HG02852 (cell line): ENCODE results near the gene ABCC12.

Source experiments
- ATAC-seq: cut with Tn5 transposase; IDR thresholded peaks from one replicate; pipeline ENCODE4 v1.9.1; 2021; ENCODE audit warnings: mild to moderate bottlenecking, moderate library complexity; ENCODE audit not compliant: unreplicated experiment

ABCC12 gene

GRCh38 chr16:48133455-48134211 lies 22.2 kb downstream of the ABCC12 start:
- ATAC-seq: no peak

- ATAC-seq: no peak
Observed at GRCh38 chr16:48132696-48133095, 23.1 kb downstream of the ABCC12 start.

GRCh38 chr16:48131201-48131935 lies 24.4 kb downstream of the ABCC12 start:
- no peak for ATAC-seq

- no peak for ATAC-seq
Observed at GRCh38 chr16:48129926-48130325, 25.9 kb downstream of the ABCC12 start.

- no peak for ATAC-seq
Observed at GRCh38 chr16:48128769-48129168, 27.0 kb downstream of the ABCC12 start.

GRCh38 chr16:48126801-48127644 lies 28.8 kb downstream of the ABCC12 start:
- ATAC-seq: no peak

- ATAC-seq: no peak
Observed at GRCh38 chr16:48125888-48126287, 29.9 kb downstream of the ABCC12 start.

- ATAC-seq: no peak
Observed at GRCh38 chr16:48124266-48124665, 31.5 kb downstream of the ABCC12 start.

- peak; percentile 64 for ATAC-seq
Observed at GRCh38 chr16:48123104-48123788, 32.5 kb downstream of the ABCC12 start.

- ATAC-seq: no peak
Observed at GRCh38 chr16:48121276-48121675, 34.5 kb downstream of the ABCC12 start.

- ATAC-seq: no peak
Observed at GRCh38 chr16:48118841-48119240, 37.0 kb downstream of the ABCC12 start.

GRCh38 chr16:48117217-48118105 lies 38.3 kb downstream of the ABCC12 start:
- peak; percentile 50 for ATAC-seq

GRCh38 chr16:48115299-48115698 lies 40.5 kb downstream of the ABCC12 start:
- no peak for ATAC-seq

GRCh38 chr16:48114410-48114809 lies 41.4 kb downstream of the ABCC12 start:
- no peak for ATAC-seq

GRCh38 chr16:48113471-48113870 lies 42.3 kb downstream of the ABCC12 start:
- no peak for ATAC-seq

GRCh38 chr16:48113001-48113400 lies 42.8 kb downstream of the ABCC12 start:
- no peak for ATAC-seq

GRCh38 chr16:48112600-48112999 lies 43.2 kb downstream of the ABCC12 start:
- no peak for ATAC-seq

GRCh38 chr16:48110982-48111381 lies 44.8 kb downstream of the ABCC12 start:
- no peak for ATAC-seq

GRCh38 chr16:48110000-48110399 lies 45.8 kb downstream of the ABCC12 start:
- no peak for ATAC-seq

- no peak for ATAC-seq
Observed at GRCh38 chr16:48109475-48109874, 46.3 kb downstream of the ABCC12 start.
